GF-D8 (cell line): ENCODE results near the gene CA9.
"Not testable (repeated sequence)": the region's sequence is repeated elsewhere in the genome, so short reads cannot be mapped to it uniquely, and the experiment has no call there.

Experiments
- DNase-seq: peaks from one replicate; lab custom pipeline; 2025; lab: John Stamatoyannopoulos, UW

The CA9 gene

DNA sequence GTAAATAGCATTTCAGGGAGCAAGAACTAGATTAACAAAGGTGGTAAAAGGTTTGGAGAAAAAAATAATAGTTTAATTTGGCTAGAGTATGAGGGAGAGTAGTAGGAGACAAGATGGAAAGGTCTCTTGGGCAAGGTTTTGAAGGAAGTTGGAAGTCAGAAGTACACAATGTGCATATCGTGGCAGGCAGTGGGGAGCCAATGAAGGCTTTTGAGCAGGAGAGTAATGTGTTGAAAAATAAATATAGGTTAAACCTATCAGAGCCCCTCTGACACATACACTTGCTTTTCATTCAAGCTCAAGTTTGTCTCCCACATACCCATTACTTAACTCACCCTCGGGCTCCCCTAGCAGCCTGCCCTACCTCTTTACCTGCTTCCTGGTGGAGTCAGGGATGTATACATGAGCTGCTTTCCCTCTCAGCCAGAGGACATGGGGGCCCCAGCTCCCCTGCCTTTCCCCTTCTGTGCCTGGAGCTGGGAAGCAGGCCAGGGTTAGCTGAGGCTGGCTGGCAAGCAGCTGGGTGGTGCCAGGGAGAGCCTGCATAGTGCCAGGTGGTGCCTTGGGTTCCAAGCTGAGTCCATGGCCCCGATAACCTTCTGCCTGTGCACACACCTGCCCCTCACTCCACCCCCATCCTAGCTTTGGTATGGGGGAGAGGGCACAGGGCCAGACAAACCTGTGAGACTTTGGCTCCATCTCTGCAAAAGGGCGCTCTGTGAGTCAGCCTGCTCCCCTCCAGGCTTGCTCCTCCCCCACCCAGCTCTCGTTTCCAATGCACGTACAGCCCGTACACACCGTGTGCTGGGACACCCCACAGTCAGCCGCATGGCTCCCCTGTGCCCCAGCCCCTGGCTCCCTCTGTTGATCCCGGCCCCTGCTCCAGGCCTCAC lies at the start of gene CA9:
CA9 (plus strand) TSS at position 797 of the 893 bp plus-strand sequence; CDS start at position 829, 32 bp downstream.
- DNase-seq, result no peak

DNA sequence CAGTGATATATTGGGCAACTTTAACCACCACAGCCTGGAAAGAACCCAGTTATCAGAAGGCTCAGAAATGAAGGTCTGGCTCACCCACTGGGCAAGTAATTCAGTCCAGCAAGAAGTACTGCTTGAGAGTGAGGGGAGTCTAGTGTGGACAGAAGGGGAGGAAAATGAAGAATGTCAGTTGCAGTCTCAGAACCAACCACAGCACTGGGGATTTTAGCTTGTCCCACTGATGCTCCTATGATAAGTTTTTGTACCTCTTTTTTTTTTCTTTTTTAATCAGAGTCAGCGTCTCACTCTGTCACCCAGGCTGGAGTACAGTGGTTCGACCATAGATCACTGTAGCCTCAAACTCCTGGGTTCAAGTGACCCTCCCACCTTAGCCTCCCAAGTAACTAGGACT lies 46.2 kb upstream of the CA9 start:
- DNase-seq, result no peak

DNA sequence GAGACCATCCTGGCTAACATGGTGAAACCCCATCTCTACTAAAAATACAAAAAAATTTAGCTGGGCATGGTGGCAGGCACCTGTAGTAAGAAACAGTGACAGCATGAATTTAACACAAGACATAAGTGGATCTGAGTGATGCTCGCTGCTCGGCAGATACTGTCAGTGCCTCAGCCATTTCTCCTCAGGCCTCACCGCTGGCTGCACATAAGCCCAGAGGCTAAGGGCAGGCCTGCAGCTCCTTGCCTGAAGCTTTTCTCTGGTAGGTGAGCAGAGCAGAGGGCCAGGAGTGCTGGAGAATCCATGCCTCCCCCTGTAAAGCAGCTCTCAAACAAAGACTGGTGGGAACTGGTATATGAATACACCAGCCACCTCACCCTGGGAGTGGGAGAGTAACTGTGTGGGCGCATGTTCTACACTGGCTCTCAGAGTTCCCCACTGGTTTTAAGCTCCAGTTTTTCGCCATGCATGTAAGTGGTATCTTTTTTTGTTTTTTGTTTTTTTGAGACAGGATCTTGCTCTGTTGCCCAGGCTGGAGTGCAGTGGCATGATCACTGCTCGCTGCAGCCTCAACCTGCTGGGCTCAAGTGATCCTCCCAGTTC lies 45.2 kb upstream of the CA9 start:
- no peak for DNase-seq

DNA sequence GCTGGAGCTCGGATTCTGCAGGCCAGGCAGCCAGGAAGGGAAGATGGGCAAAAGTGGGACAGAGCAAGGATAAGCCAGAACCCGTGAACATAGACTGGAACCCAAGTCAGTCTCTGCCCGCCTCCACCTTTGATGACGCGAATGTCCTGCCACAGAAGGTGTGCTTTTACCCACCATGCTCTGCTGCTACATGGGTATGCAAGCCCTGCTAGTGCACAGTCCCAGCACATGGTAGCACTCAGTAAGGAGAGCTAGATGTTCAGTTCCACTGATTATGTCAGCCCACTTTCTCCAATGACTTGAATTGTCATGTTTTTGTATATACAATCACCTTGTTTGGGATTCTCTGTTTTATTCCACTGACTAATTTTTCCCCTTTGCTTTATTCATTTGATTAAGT lies 44.1 kb upstream of the CA9 start:
- DNase-seq, result no peak

DNA sequence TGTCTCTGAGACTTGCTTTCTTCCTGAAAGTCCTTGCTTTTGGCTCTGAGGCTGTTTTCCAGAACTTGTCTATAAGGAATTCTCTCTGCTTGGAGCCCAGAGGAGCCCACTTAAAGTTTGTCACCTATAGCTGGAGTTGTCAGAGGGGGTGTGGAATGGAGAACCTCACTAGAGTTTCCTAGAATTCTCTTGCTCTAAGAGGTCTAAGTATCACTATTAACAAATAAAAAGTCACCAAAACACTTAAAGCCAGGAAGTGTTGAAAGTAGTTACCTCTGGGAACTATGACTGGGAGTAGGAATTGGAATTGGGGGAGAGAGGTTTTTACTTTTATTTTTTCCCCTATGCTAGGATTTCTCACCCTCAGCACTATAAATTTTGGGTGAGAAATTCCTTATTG lies 38.0 kb upstream of the CA9 start:
- DNase-seq, result no peak

DNA sequence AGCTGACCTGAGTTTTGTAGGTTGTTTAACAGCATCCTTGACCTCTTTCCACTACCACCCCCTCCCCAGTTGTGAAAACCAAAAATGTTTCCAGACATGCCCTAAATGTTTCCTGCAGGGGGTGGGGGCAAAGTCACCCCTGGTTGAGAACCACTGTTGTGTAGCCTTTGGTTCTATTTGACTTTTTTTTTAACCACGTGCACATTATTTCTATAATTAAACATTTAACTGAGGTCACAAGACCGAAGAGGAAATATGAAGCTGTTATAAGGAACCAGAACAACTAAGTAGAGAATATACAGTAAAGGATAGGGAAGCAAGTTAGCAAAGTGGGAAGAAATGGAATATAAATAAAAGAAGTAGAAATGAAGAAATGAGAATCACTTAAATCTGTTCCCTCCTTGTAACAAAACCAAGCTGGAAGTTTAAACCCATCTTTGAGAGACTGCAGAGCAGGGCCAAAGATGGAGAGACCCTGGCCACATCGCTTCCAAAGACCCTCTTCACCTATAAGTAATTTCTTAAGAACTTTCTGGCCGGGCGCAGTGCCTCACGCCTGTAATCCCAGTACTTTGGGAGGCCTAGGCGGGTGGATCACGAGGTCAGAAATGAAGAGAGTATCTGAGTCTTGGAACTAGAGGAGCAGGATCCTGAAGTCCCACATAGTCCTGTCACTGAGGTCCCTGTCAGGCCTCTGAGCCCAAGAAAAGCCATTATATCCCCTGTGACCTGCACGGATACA lies 37.4 kb upstream of the CA9 start:
- no peak for DNase-seq

DNA sequence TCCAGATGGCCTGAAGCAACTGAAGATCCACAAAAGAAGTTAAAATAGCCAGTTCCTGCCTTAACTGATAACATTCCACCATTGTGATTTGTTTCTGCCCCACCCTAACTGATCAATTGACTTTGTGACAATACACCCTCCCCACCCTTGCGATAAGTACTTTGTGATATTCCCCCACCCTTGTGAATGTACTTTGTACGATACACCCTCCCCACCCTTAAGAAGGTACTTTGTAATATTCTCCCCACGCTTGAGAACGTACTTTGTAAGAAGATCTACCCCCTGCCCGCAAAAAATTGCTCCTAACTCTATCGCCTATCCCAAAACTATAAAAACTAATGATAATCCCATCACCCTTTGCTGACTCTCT lies 36.9 kb upstream of the CA9 start:
- DNase-seq, result not testable (repeated sequence)

DNA sequence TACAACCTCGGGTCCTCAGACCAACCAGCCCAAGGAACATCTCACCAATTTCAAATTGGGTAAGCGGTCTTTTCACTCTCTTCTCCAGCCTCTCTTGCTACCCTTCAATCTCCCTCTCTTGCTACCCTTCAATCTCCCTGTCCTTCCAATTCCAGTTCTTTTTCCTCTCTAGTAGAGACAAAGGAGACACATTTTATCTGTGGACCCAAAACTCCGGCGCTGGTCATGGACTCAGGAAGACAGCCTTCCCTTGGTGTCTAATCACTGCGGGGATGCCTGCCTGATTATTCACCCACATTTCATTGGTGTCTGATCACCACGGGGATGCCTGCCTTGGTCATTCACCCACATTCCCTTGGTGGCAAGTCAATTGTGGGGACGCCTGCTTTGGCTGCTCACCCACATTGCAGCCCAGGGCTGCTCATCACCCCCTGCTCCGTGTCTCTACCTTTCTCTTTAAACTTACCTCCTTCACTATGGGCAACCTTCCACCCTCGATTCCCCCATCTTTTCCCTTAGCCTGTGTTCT lies 36.2 kb upstream of the CA9 start:
- DNase-seq, result not testable (repeated sequence)

DNA sequence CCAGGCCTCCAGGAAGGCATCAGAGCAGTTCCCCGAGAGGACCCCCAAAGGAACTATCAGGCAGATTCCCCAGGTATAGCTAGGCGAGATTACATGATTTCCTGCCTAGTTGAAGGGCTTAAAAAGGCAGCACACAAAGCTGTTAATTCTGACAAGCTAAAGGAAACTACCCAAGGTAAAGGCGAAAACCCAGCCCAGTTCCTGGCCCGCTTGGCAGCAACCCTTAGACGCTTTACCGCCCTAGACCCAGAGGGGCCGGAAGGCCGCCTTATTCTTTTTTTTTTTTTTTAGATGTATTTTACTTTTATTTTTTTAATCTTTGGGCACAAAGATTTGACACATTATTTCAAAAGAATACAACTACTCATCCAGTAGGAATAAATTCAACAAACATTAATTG lies 35.0 kb upstream of the CA9 start:
- not testable (repeated sequence) for DNase-seq

DNA sequence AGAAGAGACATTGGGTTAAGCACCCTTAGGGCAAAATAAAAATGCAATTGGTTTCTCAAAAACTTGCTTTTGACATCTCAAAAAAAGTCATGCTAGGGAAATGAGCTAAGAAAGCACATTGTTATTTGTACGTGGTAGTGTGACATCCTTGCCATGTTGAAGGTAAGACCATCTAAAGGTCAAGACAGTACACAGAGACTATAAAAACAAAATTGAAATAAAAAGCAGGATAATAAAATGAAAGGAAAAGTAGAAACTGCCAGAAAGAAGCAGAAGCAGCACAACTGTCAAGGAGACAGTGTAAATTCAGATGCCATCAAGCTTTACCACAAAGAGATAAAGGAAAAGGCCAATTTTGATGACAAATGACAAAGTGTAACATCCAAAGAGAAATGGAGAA lies 34.5 kb upstream of the CA9 start:
- not testable (repeated sequence) for DNase-seq

DNA sequence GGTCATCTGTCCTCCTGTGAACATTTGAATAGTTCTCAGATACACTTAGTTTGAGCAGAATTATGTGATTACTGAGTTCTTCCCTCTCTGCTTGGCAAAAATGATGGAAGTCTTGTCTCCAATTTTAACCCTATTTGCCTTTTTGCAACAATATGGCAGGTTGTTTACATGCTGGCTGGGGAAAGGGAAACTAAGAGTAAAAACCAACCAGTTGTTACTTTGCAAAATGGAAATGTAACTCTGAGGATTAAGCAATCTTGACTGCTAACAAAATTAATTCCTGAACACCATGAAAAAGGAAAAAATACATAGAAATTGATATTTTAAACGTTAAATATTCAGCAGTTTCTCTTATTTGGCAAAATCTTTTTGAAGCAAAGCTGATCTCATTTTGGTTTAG lies 34.1 kb upstream of the CA9 start:
- DNase-seq, result no peak

DNA sequence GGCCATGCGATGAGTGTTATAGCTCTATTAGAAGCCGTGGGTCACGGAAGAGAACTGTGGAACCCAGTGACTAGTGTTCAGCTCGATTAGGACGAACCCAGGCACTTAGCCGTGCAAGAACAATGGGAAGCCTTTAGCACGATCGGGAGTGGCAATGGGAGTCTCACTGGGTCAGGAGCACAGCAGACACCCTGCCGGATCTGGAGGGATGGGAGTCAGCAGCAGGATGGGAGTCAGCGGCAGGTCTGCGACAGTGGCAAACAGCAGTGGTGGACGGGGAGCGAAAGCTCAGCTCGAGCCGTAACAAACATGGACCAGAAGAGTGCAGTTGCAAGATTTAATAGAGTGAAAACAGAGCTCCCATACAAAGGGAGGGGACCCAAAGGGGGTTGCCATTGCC lies 33.3 kb upstream of the CA9 start:
- not testable (repeated sequence) for DNase-seq

DNA sequence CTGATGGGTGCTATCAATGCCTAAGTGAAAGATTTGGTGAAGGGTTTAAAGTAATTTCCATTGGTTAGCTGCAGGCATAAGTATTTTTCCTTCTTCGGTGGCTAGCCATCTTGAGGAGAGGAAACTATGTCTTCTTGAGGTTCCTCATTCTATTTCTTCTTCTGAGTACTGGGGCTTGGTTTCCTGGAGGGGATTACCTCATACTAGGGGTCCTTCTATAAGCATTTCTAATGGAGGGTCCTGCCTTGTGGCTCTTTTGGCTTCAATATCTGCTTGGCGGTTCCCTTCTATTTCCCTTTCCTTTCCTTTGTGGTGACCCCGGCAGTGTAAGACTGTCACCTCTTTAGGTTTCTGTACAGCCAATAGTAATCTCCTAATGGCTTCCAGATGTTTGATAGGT lies 32.2 kb upstream of the CA9 start:
- DNase-seq, result peak; percentile 55

DNA sequence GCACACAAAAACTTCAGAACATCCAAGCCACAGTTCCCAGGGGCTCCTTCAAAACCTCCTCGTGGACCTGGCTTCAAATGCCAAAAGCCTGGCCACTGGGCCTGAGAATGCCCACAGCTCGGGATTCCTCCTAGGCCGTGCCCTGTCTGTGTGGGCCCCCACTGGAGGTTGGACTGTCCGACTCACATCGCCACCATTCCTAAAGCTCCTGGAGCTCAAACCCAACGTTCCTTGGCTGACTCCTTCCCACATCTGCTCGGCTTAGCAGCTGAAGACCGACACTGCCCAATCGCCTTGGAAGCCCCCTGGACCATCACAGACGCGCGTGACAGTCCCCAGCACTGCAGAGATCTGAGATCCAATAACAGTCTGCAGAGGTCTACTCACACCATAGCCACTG lies 30.7 kb upstream of the CA9 start:
- DNase-seq, result no peak

DNA sequence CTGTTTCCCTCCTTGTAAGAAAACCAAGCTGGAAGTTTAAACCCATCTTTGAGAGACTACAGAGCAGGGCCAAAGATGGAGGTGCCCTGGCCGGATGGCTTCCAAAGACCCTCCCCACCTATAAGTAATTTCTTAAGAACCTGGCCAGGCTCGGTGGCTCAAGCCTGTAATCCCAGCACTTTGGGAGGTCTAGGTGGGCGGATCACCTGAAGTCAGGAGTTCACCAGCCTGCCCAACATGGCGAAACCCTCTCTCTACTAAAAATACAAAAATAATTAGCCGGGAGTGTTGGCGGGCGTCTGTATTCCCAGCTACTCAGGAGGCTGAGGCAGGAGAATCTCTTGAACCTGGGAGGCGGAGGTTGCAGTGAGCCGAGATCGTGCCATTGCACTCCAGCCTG lies 28.0 kb upstream of the CA9 start:
- DNase-seq, result not testable (repeated sequence)

DNA sequence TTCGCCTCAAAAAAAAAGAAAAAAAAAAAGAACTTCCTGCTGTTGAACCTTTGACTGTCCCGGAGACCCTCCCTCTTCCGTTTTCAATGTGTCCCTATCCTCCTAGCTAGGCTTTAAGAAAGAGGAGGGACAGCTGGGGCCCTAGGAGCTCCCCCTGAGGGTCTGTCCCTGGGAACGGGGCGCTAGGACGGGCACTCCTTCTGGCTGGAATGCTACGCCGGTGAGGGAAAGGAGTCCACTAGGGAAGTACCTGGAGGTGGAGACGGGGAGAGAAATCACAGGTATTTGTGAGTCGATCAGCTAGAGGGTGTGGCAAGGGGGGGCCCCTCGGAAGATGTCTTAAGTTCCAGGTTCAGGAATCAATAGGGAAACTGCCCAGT lies 27.6 kb upstream of the CA9 start:
- DNase-seq, result peak; percentile 44

DNA sequence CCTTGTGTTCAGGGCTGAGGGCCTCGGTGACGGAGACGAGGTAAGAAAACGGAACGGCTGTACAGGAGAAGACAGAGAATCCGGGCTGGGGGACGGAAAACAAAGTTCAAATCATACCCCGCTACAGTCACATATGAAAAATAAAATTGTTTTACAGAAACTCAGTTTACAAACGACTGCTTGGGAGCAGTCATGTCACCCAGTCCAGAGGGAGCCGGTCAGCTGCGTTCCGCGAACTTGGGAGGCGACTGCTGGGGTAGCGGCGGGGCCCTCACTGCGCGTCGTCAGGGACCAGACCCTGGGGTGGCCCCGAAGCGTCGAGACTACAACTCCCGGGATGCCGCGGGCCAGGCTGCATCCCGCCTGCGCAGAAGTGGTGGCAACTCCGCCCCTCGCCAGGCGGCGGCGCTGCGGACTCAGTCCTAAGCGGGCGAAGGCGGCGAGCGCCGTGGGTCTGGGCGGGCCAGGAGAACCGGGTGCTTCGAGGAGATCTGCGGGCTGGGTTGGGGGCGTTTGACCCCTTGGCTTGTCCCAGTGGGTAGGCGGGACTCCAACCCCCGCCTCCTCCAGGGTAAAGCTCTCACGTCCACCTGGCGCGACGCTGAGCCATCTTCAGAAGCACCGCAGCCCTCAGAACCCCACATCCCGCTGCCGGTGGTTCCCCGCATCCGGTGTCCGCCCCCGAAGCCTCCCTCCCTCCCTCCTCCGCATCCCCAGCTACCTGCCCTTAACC lies 27.0 kb upstream of the CA9 start:
- DNase-seq, result peak; percentile 68

DNA sequence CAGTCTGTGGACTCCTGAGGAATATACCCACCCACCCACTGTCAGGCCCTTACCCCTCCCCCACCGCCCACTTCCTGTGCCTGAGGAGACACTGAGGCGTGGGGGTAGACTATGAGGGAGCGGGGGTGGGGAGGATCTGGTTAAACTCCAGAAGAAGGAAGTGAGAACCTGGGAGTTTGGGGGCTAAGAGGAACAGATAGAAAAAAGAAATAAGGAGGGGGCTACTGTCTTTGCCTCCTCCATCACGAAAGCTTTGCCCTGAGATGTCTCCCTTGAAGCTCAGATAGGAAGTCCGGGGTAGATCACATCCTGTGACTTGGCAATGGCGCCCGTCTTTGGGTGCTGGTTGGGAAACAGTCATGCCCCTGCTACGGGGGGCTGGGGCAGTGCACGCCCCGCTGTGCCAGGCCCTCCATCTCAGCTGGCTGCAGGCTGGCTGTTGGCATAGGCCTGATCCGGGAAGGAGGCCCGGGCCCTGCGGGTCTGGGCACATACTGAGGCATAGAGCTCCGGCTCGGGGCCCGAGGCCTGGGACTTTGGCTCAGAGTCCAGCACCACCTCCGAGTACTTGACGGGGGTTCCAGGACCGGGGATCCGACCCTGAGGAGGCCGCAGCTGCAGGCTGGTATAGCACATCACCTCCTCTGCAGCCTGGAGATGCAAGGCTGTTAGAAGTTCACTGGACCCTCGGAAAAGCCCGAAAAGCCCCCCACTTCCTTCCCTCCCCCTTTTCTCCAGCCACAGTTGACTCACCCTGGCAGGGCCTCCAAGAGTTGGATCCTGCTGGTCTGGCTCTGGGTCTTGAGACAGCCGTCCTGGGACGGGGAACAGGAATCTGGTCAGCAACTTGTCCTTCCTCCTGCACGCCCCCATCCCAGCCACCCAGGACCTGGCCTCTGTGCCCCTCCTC lies 24.0 kb upstream of the CA9 start:
- no peak for DNase-seq

DNA sequence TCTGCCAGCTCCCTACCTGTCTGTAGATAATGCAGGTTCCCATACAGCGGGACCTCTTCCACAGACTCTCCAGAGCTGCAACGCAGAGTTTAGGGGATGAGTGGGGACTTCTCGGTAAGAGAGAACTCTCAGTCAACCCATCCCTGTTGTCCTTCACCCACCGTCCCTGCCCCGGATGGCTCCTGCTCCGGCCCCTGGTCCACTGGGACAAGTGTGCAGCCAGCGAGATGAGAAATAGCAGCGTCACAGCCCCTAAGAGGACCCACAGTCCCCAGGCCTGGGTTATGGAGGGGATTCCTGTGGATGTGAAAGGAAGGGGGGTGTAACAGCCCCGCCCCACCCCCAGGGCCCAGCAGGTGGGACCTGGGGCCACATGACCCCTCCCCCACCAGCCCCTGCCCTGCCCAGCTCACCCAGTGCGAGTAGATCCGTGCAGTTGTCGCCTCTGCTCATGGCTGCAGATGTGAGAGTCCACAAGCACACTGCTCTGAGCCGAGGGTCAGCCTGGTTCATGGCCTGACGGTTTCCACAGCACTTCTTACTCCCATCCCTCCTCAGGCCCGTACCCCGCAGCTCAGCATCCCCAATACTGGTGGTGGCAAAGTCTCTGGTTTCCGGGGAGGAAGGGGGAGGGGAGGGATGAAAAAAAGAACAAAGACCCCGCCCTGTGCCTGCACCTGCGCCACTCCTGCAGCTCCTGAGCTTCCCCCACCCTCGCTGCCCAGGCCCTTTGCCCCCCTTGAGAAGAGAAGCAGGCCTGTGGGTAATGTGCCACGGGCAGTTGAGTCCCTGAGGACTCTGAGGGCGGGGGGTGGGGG lies 23.2 kb upstream of the CA9 start, which contains the start of gene SIT1:
SIT1 (minus strand) TSS at position 591 of the 818 bp plus-strand sequence; CDS start at position 513, 78 bp downstream.
- DNase-seq, result no peak
